PFSK-1 (cell line): ENCODE data around the gene NYAP1.

Experiments used
- FOXP2 ChIP-seq: optimal IDR thresholded peaks from 2 replicates; pipeline ENCODE3; 2011; ENCODE audit warnings: borderline replicate concordance, control low read depth, inconsistent platforms; ENCODE audit not compliant: insufficient read depth; ENCODE audit errors: extremely low read length, extremely low read depth
- POLR2AphosphoS5 ChIP-seq: IDR thresholded peaks from 2 replicates; pipeline ENCODE4 v1.6.1; 2012; ENCODE audit warnings: low read depth, mild to moderate bottlenecking, control low read depth, low read length, moderate library complexity
- REST ChIP-seq, 2 experiments: IDR thresholded peaks; 2 replicates each; pipeline versions ENCODE4 v1.6.1 to v1.8.0; 2011 to 2012; ENCODE audit warnings: low read depth in 2 of 2, low read length in 2 of 2, control low read depth in 1 of 2, inconsistent platforms in 1 of 2, mild to moderate bottlenecking in 1 of 2, moderate library complexity in 1 of 2; ENCODE audit not compliant: insufficient read depth in 1 of 2
- TAF1 ChIP-seq: IDR thresholded peaks from 2 replicates; pipeline ENCODE4 v1.6.1; 2012; ENCODE audit warnings: low read length, control low read depth, borderline replicate concordance; ENCODE audit not compliant: insufficient read depth

GRCh38 chr7:100443096-100443840, 40.5 kb upstream of the NYAP1 start:
- TF ChIP-seq POLR2AphosphoS5, result no peak
- TF ChIP-seq REST (IDR thresholded peaks at IDR 0.05; ENCODE audit: insufficient read depth in 1 of 2, low read depth in 2 of 2, low read length in 2 of 2), result no peak
- TF ChIP-seq FOXP2, result no peak
- TF ChIP-seq TAF1, result no peak
